Sciatic nerve (tissue), 2 donors: Measurements from ENCODE around the gene MIF4GD. TPM values are rescaled to one million over a fixed set of nuclear protein-coding genes. Genes with fewer than 3 reads are reported as not detected.
A peak's percentile ranks its signal among the peaks of the same experiment; 100 is the strongest.
"Not testable (repeated sequence)": the region's sequence is repeated elsewhere in the genome, so short reads cannot be mapped to it uniquely, and the experiment has no call there.

Experiments
- ATAC-seq: fragments of 200-7000 bp; cut with Tn5 transposase; one replicate; pipeline ENCODE4 v1.9.1; 2020; ENCODE audit warnings: mild to moderate bottlenecking, moderate library complexity
- DNase-seq: peaks from one replicate; pipeline ENCODE4 v3.0.0-alpha.2; 2020; ENCODE audit warnings: low spot score
- intact Hi-C: fragments of 100-400 bp; cut with DNase I; formaldehyde crosslinking; loops from one replicate; pipeline ENCODE4 v1.14.2; 2022
- total RNA-seq: library from RNA; stranded (reverse); fragmentation: NEBNext Ultra II Directional; extraction: Animal tissue kit (Norgen Biotek cat#: 25700); gene quantifications from one replicate; pipeline ENCODE4 v1.2.1, GENCODE V29; 2021
- donor health status: DM: no; HTN: no; CAD: no.
- donor health status: DM: no; HTN: no; CAD: no.

The MIF4GD gene
- 26.2 TPM for total RNA-seq

DNA sequence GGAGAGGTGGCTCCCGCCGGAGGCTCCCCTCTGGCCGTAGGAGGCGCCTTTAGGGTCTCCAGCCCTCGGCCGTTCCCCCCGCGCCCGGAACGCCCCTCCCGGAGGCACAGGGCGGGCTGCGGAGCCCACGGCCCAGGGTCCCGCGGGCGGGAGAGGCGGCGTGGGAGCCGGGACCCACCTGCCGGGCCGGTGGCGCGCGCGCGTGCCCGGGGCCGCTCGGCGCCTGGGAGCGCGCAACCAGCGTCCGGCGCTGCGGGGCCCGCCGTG is at the start of gene MIF4GD:
MIF4GD (minus strand) TSS at position 266 of the 267 bp plus-strand sequence. CDS start 1,036 bp downstream, outside the sequence.
- intact Hi-C loops = no loop called here
- DNase-seq = no peak
- peak; percentile 15 for ATAC-seq

DNA sequence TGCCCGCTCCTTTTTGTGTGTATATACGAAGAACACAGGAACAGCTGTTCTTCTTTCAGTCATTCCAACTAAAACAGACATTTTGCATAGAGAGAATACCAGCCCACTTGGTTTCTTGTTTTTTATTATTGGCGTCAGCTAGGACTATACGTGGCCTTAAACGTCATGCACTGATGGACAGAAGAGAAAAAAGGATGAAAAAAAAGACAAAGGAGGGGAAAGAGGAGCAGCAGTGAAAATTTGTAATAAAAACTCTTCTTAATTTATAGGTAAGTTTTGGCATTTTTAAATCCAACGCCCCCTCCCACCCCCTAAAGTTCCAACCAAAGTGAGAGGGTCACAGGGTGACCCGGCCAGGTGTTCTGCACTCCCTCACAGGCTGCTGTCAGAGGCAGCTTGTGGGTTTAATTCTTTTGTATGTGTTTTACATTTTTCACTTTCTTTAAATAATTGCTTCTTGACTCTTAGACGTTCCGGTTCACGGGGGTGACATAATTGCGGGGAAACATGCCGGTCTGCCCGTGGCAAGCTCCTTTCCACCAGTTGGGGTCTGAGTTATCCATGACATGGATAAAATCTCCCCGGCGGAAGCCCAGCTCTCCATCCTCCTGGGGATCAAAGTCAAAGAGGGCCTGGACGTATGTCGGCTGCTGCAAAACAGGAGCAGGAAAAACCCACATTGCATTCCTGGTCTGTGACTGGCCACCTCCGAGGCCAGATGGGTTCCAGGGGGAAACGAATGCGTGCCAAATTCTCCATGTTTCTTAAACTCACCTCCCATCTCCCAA is 49.1 kb upstream of the MIF4GD start:
- ATAC-seq (no peak), DNase-seq (no peak)
- intact Hi-C loops = loop anchor here (5.0 kb wide), 1 partner anchor 87 kb away; the partner anchor contains the start of gene GRB2

DNA sequence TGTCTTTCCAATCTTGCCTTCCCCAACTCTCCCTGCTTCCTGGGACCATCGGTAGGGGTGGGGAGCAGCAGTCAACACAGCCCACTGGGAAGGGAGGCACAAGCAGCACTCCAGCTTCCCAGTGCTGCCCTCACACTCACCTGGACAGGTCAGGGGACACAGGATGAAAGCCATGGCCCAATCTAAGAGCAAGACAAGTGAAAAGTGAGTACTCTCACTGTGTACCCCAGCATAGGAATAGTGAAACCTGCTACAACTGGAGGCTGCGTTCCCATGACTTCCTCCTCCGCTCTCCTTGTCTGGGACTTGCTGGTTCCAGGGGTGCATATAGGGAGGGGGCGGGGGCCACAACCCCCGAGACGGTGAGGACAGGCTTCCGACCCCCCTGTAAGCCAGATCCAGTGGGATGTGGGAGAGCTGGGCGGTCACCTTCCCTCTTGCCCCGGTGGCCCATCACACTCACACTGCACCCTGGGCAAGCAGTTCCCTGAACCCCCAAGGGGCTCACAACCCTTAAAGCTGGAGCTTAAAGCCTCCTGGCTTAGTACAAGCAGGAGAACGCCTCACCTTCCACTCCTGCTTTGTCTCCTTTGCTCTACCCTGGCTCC is 47.7 kb upstream of the MIF4GD start:
- intact Hi-C loops = no loop called here
- ATAC-seq (no peak), DNase-seq (no peak)

- DNase-seq = no peak
- no peak for ATAC-seq
- intact Hi-C loops = no loop called here
These were observed 47.2 kb upstream of the MIF4GD start for GRCh38 chr17:75318211-75318610.

GRCh38 chr17:75317671-75318070 is 46.6 kb upstream of the MIF4GD start:
- DNase-seq (no peak), ATAC-seq (no peak)
- intact Hi-C loops = no loop called here

DNA sequence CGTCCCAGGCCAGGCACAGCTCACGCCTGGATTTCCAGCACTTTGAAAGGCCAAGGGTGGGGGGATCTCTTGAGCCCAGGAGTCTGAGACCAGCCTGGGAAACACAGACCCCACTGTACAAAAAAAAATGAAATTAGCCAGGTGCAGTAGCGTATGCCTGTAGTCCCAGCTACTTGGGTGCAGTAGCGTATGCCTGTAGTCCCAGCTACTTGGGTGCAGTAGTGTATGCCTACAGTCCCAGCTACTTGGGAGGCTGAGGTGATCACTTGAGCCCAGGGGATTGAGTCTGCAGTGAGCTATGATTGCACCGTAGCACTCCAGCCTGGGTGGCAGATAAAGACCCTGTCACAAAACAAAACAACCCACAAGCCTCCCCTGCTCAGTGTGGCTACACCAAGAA is 45.2 kb upstream of the MIF4GD start:
- intact Hi-C loops = no loop called here
- no peak for DNase-seq
- ATAC-seq = no peak

GRCh38 chr17:75315541-75316243 is 44.7 kb upstream of the MIF4GD start:
- DNase-seq = no peak
- no peak for ATAC-seq
- intact Hi-C loops = no loop called here

GRCh38 chr17:75313941-75314551 is 43.0 kb upstream of the MIF4GD start:
- DNase-seq = no peak
- intact Hi-C loops = no loop called here
- peak; percentile 68 for ATAC-seq

DNA sequence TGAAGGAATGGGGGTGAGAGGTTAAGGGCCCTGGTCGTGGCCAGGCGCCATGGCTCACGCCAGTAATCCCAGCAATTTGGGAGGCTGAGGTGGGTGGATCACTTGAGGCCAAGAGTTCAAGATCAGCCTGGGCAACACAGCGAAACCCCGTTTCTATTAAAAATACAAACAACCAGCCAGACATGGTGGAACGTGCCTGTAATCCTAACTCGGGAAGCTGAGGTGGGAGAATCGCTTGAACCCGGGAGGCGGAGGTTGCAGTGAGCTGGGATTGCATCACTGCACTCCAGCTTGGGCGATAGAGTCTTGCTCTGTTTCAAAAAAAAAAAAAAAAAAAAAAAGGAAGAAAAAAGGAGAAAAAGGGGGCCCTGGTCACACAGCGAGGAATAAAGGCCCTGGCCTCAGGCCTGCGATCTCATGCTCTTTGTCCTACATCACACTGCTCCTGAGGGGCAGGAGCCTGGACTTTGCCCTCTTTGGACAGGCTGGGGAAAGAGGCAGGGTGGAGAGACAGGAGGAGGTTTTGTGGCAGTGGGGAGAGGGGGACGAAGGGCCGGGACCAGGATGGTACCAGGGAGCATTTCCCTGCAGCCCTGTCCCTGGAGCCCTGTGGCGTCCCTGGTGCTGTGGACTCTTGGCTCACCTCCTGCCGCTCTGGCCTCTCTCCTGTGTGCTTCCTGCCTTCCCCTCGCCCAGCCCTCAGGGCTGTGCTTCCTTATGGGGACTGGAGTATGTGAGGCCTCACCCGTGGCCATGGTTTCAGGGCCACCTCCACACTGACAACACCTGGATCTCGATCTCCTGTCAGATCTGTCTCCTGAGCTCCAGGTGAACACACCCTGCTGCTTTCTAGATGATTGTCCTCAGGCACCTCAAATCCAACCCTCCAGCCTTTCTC is 38.0 kb upstream of the MIF4GD start:
- ATAC-seq = peak; percentile 58

GRCh38 chr17:75307957-75308731 is 37.1 kb upstream of the MIF4GD start:
- intact Hi-C loops = no loop called here
- DNase-seq (no peak), ATAC-seq (no peak)

More for the DNA sequence above, 38.0 kb upstream of the MIF4GD start:
- intact Hi-C loops = no loop called here
- DNase-seq = no peak

GRCh38 chr17:75301502-75302206 is 30.6 kb upstream of the MIF4GD start:
- DNase-seq (no peak), ATAC-seq (no peak)
- intact Hi-C loops = no loop called here

- no peak for ATAC-seq
- intact Hi-C loops = no loop called here
- no peak for DNase-seq
These were observed 30.0 kb upstream of the MIF4GD start for GRCh38 chr17:75301049-75301448.

- DNase-seq = no peak
- intact Hi-C loops = no loop called here
- ATAC-seq = no peak
These were observed 29.2 kb upstream of the MIF4GD start for GRCh38 chr17:75300280-75300679.

GRCh38 chr17:75295201-75296158 is 24.4 kb upstream of the MIF4GD start:
- intact Hi-C loops = no loop called here
- ATAC-seq (peak; percentile 58), DNase-seq (no peak)

GRCh38 chr17:75292810-75293448 is 21.9 kb upstream of the MIF4GD start:
- DNase-seq, ATAC-seq, intact Hi-C loops: not testable (repeated sequence)

- intact Hi-C loops = no loop called here
- no peak for DNase-seq
- peak; percentile 63 for ATAC-seq
These were observed 18.9 kb upstream of the MIF4GD start for GRCh38 chr17:75289832-75290337.
